Subcutaneous adipose tissue (tissue), 4 donors: ENCODE data around the gene PNMA6F. TPM values are rescaled to one million over a fixed set of nuclear protein-coding genes. Genes with fewer than 3 reads are reported as not detected.

Source experiments
- total RNA-seq, 4 donors: library from RNA; depleted of rRNA; stranded (reverse); fragments of >200 nt; gene quantifications; one replicate each; pipeline ENCODE4 v1.1.0, GENCODE V29; 2016
- TF ChIP-seq, protein P1 (sequence below): fragments of 450-650 bp; IDR thresholded peaks from one replicate; pipeline ENCODE4 v1.5.1; 2016; ENCODE audit warnings: low read depth, mild to moderate bottlenecking, control low read depth, antibody characterized with exemption, moderate library complexity

Gene PNMA6F
- total RNA-seq, 4 donors from 2014 or later: not detected

DNA sequence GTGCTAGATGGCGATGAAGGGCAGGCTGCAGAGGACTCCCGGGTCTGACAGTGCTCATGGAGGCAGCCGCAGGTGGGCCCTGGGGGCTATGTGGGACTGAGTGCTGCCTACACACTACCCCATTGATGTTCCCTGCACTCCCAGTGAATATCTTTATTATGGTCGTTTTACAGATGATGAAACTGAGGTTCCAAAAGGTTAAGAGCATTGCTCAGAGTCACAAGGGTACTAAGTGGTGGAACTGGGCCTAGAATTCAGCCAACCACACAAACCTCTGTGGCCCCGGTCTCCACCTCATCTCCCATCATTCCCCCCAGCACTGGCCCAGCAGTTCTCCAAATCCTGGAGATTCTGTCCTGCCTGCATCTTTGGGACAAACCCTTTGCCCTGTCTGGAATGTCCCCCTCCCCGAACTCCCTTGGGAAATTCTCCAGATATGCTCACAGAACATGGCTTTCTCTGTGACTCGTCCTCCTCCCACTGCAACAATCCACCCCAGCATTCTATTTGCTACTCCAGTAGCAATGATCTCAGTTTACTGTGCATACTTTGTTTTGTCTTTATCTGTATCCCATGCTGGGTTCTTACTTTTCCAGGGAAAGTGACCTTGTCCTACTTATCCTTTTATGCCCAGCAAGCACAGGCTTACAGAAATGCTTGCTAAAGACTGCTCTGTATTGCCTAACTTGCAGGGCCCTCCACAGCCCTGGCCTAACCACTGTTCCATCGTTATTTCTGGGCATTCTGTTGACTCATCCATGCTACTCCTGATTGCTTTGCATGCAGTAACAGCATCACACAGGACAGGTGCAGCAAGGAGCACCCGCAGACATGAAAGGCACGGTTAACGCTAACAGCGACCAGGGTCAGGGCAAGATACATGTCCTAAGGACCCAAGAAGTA is 14.0 kb downstream of the PNMA6F start:
- TF ChIP-seq, protein P1, sequence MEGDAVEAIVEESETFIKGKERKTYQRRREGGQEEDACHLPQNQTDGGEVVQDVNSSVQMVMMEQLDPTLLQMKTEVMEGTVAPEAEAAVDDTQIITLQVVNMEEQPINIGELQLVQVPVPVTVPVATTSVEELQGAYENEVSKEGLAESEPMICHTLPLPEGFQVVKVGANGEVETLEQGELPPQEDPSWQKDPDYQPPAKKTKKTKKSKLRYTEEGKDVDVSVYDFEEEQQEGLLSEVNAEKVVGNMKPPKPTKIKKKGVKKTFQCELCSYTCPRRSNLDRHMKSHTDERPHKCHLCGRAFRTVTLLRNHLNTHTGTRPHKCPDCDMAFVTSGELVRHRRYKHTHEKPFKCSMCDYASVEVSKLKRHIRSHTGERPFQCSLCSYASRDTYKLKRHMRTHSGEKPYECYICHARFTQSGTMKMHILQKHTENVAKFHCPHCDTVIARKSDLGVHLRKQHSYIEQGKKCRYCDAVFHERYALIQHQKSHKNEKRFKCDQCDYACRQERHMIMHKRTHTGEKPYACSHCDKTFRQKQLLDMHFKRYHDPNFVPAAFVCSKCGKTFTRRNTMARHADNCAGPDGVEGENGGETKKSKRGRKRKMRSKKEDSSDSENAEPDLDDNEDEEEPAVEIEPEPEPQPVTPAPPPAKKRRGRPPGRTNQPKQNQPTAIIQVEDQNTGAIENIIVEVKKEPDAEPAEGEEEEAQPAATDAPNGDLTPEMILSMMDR: no peak

DNA sequence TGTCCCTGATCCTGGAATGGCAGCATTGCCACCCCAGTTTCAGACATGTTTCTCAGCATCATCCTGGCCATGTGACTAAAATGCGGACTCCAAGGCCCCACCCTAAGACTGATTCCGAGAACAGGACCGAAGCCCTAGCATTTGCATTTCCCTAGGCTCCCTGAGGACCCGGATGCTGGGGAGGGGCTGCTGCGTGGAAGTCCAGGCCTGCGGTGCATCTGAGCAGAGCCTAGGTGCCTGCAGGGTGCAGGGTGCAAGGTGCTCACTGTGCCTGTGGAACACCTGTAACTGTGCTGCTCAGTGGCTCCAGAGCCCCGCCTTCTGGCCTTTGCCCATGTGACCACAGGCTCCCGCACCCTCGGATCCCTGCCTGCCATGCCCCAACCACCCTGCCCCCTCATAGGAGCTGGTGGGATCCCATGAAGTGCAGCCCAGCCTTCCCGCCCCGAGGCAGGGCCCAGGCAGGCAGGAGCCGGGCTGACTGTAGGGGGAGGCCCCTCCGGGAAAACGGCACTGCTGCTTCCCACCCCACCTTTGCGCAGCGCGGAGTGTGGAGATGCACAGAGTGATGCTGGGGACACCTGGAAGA is 14.9 kb downstream of the PNMA6F start:
- TF ChIP-seq, protein P1: no peak

DNA sequence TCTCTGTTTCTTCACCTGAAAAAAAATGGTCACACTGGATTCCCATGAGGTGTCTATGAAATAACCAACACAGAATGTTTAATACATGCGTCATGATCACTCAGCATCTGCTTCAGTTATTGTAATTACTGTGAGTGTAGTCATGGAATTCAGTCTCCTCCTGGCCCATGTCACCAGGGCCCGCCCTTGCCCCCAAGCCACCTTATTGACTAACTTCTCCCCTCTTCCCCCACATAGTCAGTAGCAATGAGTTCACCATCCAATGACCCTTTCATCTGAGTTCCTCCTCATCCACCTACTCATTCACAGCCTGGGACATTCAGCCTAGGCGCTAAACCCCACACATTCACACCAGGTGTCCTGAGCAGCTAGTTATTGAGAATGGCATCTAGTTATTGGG is 15.6 kb downstream of the PNMA6F start:
- TF ChIP-seq, protein P1: no peak

DNA sequence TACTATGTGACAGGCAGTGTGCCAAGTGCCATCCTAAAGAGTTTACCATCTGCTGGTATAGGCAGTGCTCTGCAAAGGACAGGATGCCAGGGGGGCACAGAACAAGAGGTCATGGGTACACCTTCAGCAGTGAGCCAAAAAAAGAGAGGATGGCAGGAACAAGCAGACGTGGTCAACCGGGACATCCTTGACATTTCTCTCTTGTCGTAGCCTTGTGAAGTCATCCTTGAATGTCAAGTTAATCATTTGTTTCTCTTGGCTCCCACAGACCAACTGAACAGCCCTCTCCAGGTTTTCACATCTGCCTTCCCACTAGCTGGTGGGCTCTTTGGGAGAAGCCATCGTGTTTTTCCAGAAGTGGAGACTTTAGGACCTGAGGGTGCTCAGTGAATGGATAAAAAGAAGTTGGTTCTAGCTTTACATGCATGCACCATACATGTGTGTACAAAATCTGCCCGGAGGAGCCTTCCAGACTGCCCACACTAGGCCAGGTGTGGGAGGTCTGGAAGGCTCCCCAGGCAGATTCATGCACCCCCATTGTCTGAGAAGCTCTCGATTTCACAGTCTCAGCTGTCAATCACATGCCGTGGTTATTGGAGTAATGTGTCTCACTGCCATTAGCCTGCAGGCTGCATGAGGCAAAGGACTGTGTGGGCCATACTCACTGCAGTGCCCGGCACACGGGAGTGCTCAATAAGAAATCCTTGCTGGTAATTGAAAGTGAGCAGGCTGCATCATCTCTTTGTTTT is 16.4 kb downstream of the PNMA6F start:
- TF ChIP-seq, protein P1: no peak

DNA sequence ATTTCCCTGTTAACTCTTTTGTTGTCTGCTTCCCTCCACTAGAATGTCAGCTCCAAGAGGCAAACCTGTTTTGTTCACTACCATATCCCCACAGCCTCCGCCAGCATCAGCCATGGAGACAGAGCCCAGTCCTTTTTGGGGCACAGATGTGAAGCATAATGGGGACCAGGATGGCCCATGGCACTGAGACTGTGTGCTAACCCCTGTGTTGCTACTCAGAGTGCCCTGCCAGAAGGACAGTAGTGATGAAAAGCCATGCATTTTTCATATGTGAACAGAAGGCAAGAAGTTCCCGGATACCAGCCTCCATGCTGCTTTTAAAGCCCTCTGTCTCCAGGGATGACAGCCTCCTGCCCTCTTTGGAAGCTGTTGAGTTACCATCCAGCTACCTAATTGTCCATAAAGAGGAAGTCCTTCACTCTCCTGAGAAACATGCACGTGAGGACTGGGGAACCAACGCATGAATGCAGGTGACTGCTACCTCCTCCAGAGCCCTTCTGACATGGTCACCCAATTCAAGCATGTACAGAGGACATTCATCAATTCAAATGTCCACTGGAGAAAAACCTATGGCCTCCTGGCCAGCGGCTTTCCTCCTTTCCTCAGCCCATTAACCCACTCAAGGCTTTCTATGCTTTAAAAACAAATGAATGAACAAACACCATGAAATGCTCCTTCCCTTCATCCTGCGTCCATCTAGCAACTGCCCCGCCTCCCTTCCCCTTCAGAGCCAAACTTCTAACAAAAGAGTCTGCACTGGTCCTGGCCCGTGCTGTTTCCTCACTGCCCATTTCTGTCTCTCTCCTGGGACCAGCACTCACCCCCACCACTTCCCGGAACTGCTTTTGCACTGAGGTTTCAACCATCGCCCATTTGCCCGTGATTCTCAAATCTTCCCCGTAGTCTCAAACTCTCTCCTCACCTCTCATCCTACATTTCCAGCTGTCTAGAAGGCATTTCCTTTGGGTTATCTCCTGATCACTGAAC is 18.0 kb downstream of the PNMA6F start:
- TF ChIP-seq, protein P1: no peak

DNA sequence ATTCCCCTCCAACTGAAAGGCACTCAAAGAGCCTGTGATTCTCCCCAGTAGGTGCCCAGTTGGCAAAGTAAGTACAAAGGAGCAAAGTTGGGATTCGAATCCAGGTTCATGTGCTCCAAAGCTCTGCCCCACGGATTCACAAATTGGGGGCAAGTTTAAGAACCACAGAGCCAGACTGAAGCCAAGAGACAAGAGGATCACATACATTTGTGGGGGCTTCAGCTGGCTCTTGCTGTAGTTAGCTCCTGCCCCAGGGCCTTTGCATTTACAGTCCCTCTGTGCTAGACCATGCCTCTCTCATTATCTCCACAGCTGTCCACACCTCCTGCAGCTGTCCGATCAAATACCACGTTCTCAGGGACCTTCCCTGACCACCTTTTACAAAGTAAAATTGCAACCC is 18.8 kb downstream of the PNMA6F start:
- TF ChIP-seq, protein P1: no peak
